Measurements from ENCODE around the gene TRAF7.
"Not testable (repeated sequence)": the region's sequence is repeated elsewhere in the genome, so short reads cannot be mapped to it uniquely, and the experiment has no call there.

The TRAF7 gene

DNA sequence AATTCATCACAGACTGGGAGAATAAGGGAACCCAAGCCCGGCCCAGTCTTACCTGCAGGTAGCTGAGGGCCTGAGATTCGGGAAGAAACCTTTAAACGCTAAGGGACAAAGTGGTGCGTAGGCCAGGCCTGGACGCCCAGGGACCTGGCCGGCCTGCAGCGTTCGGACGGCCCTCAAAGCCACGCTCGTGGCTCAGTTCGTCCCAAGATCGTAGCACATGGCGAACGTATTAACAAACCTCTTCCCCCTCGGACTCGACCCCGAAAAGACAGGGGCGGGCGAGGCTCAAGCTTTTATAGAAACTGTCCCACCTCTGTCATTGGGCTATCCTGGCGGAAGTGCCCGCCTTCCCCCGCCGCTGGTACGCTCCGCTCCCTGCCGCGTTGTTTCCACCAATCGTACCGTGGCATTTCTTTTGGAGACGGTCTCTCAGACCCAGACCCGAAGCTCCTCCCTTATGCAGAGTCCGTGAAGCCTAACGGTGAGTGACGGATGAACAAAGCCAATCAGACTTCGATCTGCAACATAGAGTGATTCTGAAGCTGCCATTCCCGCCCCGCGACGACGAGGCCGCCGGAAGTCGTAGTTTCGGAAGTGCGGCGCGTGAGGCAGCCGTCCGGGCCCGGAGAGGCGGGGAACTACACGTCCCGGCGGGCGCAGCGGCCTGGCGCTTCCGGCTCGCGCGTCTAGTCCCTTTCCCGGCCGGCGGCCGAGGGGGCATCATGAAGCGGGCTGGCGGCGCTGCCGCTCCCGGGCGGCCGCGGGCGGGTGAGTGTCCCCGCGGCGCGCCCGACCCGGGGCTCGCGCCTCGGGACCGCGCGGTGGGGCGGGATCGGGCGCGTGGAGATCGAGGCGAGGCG lies at the start of gene TRAF7:
Gene TRAF7 (plus strand): TSS at position 692 of the 860 bp plus-strand sequence. CDS start 8,139 bp downstream, outside the sequence.
- TF ChIP-seq GATA2 (IDR thresholded peaks at IDR 0.05; ENCODE audit: low read depth, low read length) (no peak), GATA3 (IDR thresholded peaks at IDR 0.05; ENCODE audit: low read depth, low read length) (no peak)

DNA sequence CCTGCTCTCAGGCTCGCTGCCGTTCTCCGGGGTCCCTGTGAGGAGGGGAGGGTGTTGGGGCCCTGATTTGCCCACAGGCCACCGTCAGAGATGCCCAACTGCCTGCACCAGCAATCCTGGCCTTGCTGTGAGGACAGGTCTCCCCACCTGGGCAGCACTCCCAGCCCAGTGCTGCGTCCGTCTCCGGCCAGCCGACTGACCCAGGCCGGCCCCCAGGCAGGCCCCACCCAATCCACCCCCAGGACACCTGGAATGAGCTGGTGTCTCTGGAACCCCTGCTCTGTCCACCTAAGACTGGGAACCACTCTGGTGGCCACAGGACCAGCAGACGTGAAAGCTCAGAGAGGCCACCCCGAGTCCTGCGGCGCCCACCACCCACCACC lies 40.0 kb upstream of the TRAF7 start:
- TF ChIP-seq GATA3 (IDR thresholded peaks at IDR 0.05; ENCODE audit: low read depth, low read length) (no peak), GATA2 (IDR thresholded peaks at IDR 0.05; ENCODE audit: low read depth, low read length) (no peak)

DNA sequence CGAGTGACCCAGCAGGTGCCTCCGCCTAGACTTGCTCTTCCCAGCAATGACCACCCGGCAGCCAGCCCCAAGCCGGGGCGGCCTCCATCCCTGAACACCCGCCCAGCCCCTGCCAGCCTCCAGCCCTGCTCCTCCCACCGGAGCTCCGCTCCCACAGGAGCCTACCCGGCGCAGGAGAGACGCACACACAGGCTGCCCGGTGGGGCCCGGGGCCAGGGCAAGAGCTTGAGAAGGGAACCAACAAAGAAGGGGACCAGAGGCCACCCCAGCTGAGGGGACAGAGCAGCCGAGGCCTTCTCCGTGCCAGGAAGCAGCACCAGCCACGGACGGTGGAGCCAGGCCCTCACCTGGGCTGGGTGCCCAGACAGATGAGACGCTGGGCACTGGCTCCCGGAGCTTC lies 33.7 kb upstream of the TRAF7 start:
- no peak for TF ChIP-seq GATA2 (IDR thresholded peaks at IDR 0.05; ENCODE audit: low read depth, low read length)
- TF ChIP-seq GATA3 (IDR thresholded peaks at IDR 0.05; ENCODE audit: low read depth, low read length) = no peak

DNA sequence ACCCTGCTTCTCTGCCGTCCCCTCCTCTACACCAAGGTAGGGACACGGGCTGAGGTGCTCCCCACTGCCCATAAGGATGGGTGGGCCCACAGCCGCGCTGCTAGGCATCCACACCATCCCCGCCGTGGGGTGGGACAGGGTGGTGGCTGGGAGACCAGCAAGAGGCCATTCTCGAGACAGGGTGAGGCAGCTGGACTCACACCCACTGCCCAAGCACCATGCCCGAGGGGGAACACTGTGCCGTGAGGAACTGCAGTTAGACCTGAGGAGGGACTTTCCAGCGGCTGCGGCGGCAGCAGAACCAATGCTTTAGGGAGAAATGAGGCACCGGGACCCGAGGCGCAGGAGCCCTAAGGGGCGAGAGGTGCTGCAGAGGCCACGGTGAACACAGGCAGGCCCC lies 33.2 kb upstream of the TRAF7 start:
- TF ChIP-seq GATA2 (IDR thresholded peaks at IDR 0.05; ENCODE audit: low read depth, low read length) = no peak
- TF ChIP-seq GATA3 (IDR thresholded peaks at IDR 0.05; ENCODE audit: low read depth, low read length) = no peak

DNA sequence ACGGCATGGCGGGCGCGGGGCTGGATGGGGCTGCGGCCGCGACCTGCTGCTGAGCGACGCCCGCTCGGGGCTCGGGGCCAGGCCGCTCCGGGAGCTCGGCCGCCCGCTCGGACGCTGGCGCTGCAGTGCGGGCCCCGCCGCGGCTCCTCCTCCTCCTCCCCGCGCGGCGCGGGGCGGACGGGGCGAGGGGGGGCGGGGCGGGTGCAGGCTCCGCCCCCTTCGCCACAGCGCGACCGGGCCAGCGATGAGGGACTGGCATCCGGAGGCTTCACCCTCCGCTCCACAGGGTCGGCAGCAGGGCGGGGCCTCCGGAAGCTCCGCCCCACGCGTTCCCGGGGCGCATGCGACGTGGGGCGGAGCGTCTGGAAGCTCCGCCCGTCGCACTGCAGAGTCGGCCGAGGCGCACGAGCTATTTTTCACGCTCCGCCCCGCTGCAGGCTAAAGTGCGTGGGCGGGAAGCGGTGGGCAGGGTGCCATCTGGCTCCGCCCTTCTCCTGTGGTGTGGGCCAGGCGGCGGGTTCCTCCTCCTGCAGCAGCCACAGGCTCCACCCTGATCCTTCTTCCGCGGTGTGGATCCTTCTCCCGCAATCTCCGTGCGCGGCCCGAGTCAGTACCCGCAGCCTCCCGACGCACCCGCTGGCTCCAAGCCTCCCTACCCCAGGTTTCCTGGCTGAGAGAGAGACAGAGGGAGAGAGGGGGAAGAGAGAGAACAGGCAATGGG lies 19.7 kb upstream of the TRAF7 start, which contains the start of gene PKD1:
Gene PKD1 (minus strand): TSS at position 129 of the 721 bp plus-strand sequence. CDS start 209 bp downstream, outside the sequence.
- not testable (repeated sequence) for TF ChIP-seq GATA2, GATA3 (IDR thresholded peaks at IDR 0.05; ENCODE audit: low read depth, low read length)

DNA sequence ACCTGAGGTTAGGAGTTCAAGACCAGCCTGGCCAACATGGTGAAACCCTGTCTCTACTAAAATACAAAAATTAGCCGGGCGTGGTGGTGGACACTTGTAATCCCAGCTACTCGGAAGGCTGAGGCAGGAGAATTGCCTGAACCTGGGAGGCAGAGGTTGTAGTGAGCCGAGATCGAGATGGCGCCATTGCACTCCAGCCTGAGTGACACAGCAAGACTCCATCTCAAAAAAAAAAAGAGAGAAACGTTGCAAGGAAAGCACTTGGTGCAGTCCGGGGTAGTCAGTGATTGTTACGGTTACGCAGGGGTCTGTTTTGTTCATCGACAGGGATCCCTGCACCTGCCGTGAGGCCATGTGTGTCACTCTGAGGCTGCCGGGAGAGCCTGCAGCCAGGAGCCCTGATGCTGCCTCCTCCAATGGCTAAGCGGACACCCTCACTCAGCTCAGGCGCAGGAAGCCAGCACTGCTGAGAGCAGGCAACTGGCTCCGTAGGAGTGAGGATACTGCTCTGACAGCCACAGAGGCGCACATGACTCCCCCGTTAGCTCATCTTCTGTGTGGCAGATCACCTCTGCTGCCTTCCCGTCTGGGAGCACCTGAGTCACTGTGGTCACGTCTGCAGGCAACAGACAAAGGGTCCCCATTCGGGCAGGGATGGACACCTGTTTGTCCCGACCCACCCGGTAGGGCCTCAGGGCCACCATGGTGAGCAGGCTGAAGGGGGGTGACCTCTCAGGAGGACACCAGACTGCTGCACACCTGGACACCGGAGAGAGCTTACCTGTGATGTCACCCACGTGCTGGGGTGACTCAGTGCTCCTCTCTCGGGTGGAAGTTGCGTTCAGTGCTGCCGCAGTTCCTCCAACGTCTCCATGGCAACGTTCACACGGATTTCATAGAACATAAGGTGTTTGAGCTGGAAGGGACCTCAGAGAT lies 12.4 kb upstream of the TRAF7 start:
- no peak for TF ChIP-seq GATA2 (IDR thresholded peaks at IDR 0.05; ENCODE audit: low read depth, low read length)

DNA sequence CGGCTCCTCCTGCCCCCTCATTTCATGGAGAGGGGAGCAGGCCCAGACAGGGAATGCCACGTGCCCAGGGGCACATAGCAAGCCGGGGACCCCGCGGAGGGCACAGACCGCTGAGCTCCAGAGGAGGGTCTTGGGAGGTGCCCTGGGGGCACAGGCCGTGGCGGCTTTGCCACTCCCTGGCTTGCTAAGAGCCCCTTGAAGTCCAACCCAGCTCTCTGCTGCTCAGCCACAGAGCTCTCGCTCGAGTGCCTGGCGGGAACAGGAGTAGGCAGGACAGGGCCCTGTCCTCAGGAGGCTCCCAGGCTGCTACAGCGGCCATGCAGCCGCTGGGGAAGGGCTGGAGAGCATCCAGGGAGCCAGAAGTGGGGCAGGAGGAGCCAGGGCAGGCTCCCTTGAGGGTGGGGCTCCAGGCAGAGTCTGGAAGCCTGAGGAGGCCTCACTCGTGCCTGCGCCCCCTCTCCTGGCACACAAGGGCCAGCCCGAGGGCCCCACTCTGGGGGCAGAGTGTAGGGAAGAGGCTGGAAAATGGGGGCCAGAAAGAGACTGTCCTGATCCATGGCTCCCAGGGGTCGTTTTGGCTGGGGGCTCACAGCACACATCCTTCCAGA lies 11.6 kb upstream of the TRAF7 start:
- TF ChIP-seq GATA2 (IDR thresholded peaks at IDR 0.05; ENCODE audit: low read depth, low read length) = no peak
- no peak for TF ChIP-seq GATA3 (IDR thresholded peaks at IDR 0.05; ENCODE audit: low read depth, low read length)

DNA sequence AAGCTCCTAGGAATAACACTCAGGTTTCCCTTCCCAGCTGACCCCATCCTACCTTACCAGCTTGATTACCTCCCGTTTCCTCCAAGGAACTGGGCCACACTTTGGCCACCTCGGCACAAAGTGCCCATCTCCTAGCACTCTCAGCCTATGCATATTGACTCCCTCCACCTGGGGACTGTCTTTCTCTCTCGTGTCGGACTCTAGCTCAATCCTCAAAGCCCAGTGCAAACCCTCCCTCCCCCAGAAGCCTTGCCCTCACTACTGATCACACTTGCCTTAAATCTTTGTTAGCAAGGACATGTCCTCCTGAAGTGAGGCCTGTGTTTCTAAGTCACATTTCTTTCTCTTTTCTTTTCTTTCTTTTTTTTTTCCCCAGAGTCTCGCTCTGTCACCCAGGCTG lies 9.7 kb upstream of the TRAF7 start:
- no peak for TF ChIP-seq GATA2 (IDR thresholded peaks at IDR 0.05; ENCODE audit: low read depth, low read length)
- no peak for TF ChIP-seq GATA3 (IDR thresholded peaks at IDR 0.05; ENCODE audit: low read depth, low read length)

DNA sequence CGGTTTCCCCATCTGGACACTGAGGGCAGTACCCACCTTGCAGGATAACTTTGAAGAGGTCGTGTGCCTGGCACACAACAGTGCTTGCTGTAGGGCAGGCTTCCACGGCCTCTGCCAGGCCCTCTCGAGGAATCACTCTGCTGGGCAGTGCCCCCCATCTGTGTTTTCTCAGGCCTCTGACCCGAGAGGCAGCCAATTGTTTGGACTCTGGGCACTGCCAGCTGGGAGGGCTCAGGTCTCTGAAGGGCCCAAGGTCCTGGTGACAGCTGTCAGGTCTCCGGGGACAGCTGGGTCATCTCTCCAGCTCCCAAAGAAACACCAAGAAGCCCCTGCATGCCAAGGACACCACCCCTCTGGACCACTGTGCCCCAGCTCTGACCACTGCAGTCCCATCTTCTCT lies 8.2 kb upstream of the TRAF7 start:
- TF ChIP-seq GATA3 (IDR thresholded peaks at IDR 0.05; ENCODE audit: low read depth, low read length) (no peak), GATA2 (IDR thresholded peaks at IDR 0.05; ENCODE audit: low read depth, low read length) (no peak)

DNA sequence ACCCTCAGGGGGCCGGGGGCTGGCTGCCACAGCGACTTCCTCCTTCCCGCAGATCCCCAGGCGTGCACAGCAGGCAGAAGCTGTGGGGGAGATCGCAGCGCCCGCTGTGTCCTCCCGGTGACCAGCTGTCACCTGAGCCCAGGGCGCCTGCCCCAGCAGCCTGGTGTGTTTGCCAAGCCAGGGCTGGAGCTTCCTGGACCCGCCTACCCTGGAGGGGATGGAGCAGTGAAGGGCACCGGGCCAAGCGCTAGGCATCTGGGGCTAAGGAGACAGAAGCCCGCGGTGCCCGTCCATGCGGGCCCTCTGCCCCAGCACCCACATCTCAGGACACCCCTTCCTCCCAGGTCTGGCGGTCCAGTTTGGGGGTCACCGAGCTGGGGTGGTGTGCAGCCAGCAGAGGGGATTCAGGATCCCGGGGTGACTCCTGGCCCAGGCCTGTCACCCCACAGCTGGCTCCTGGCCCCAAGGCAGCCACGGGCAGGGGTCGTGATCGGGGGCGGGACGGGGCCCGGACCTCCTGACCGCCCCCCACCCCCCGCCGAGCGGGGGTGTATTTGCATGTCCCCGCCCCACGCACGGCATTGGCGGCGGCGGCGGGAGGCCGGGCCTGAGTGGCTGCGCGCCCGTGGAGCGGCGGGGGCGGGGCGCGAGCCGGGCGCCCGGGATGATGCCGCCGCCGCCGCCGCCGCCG lies 7.5 kb upstream of the TRAF7 start, which contains the start of gene RAB26:
Gene RAB26 (plus strand): TSS at position 645 of the 691 bp plus-strand sequence. CDS start 159 bp downstream, outside the sequence.
- no peak for TF ChIP-seq GATA3 (IDR thresholded peaks at IDR 0.05; ENCODE audit: low read depth, low read length)
- no peak; the same call in 1 of the 2 replicates for TF ChIP-seq GATA2 (IDR thresholded peaks at IDR 0.05; ENCODE audit: low read depth, low read length)

DNA sequence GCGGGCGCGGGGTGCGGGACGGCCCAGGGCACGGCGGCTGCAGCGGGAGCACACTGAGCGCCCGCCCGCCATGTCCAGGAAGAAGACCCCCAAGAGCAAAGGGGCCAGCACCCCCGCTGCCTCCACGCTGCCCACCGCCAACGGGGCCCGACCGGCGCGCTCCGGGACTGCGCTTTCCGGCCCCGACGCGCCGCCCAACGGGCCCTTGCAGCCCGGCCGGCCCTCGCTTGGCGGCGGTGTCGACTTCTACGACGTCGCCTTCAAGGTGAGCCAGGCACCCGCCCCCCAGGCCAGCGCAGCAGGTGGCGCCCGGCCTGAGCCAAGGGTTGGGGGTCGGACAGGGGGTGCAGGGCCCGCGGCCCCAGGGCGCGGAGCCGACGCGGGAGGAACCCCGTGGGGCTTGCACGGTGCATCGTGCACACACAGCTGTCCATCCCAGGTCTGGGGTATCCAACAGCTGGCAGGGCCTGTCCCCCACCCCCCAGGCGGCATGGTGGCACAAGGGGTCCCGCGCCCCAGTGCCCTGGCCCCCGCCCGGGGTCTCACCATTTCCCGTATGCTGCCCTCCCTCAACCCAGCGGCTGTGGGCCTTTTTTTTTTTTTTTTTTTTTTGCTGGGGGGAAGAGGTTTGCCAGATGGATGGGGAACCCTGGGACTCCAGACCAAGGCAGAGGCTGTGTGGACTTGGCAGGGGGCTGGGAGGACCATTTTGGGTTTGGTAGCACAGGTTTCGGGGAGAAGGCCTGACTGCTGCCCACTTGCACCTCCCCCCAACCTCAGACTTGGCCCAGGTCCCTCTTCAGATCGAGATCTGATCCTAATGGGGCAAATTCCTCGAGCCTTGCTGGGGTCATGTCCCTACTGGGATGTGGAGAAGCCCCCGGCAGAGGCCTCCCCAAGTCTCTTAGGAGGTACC lies 6.6 kb upstream of the TRAF7 start:
- TF ChIP-seq GATA3 (IDR thresholded peaks at IDR 0.05; ENCODE audit: low read depth, low read length) (no peak), GATA2 (IDR thresholded peaks at IDR 0.05; ENCODE audit: low read depth, low read length) (no peak)

Data from SH-SY5Y (cell line).